SH-SY5Y (cell line): ENCODE data around the gene TSKS.

Experiments used
- GATA2 ChIP-seq: IDR thresholded peaks from 2 replicates; pipeline ENCODE4 v1.6.1; 2011; ENCODE audit warnings: mild to moderate bottlenecking, low read depth, low read length
- GATA3 ChIP-seq: IDR thresholded peaks from 2 replicates; pipeline ENCODE4 v1.6.1; 2011; ENCODE audit warnings: low read depth, mild to moderate bottlenecking, low read length, moderate library complexity

The TSKS gene

DNA sequence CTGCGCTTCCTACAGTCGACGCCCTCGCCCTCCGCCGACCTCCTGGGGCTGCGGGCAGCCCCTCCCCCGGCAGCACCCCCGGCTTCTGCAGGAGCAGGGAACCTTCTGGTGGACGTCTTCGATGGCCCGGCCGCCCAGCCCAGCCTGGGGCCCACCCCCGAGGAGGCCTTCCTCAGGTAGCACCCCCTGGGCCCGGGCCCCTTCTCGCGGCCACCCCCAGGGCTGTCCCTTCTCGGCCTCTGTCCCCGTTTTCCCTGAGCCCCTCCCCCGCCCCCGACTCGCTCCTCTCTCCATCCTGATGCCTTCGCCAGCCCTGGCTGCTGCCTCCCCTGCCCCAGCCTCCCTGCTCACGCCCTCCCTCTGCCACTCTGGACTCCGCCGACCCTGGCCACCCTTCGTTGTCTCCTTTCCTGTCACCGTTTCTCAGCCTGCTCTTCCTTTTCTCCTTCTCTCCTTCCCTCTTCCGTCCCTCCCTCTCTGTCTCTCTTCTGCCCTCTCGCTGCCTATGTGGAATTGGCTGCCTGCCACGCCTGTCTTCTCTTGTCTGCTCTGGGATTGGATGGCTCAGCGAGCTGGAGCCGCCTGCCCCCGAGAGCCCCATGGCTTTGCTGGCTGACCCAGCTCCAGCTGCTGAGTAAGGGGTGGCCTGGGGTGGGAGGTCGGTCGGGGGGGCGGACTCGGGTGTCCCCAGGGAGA is 39.0 kb upstream of the TSKS start:
- no peak for TF ChIP-seq GATA2
- TF ChIP-seq GATA3, result no peak

DNA sequence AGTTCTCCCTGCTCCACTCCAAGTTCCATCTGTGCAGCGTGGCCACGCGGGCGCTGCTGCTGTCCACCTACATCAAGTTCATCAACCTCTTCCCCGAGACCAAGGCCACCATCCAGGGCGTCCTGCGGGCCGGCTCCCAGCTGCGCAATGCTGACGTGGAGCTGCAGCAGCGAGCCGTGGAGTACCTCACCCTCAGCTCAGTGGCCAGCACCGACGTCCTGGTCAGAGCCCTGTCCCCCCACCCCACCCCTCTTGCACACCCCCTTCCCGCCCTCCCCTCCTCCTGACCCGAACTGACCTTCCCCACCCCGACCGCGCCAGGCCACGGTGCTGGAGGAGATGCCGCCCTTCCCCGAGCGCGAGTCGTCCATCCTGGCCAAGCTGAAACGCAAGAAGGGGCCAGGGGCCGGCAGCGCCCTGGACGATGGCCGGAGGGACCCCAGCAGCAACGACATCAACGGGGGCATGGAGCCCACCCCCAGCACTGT is 38.3 kb upstream of the TSKS start:
- TF ChIP-seq GATA2, result no peak
- TF ChIP-seq GATA3, result no peak

DNA sequence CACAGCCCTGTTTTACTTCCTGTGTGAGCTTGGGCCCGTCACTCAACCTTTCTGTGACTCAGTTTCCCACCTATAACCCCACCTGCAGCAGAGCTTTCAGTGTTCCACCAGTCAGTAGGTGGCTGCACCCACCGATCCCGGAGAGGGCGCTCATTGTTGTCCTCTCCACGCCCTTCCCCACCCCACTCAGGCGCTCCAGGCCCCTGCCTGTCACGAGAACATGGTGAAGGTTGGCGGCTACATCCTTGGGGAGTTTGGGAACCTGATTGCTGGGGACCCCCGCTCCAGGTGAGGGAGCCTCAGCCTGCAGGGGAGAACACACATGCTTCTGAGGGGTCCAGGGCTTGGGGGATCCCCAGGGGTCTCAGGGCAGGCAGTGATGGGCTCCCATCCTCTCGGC is 37.7 kb upstream of the TSKS start:
- TF ChIP-seq GATA3 (no peak), GATA2 (no peak)

DNA sequence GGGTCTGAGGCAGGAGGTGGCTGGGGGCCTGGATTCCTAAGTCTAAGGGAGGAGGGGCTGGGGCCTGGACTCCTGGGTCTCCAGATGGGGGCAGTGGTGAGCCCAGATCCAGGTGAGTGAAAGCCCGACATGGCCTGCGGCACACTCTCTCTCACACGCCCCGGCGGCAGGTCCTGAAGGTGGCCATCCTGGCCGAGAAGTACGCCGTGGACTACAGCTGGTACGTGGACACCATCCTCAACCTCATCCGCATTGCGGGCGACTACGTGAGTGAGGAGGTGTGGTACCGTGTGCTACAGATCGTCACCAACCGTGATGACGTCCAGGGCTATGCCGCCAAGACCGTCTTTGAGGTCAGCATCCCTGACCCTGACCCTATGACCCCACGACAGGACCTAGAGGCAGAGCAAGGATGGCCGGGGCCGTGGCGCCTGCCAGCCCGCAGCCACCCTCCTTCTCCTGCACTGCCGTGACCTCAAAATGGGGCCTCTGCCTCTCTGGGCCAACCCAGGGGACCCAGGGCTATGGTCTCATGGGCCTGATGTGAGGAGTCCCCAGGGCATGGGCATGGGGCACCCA is 36.8 kb upstream of the TSKS start:
- TF ChIP-seq GATA3 (no peak), GATA2 (no peak)

DNA sequence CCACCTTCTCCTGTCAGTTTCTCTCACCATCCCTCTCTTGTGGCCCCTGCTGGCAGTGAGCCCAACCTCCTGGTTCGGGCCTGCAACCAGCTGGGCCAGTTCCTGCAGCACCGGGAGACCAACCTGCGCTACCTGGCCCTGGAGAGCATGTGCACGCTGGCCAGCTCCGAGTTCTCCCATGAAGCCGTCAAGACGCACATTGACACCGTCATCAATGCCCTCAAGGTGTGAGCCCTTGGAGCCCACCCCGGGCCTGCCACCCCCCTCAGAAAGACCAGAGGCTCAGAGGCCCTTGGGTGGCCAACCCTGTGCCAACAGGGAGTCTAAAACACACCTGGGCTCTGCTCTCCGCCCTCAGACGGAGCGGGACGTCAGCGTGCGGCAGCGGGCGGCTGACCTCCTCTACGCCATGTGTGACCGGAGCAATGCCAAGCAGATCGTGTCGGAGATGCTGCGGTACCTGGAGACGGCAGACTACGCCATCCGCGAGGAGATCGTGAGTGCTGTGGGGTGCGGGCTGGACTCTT is 36.2 kb upstream of the TSKS start:
- no peak for TF ChIP-seq GATA3
- TF ChIP-seq GATA2, result no peak

DNA sequence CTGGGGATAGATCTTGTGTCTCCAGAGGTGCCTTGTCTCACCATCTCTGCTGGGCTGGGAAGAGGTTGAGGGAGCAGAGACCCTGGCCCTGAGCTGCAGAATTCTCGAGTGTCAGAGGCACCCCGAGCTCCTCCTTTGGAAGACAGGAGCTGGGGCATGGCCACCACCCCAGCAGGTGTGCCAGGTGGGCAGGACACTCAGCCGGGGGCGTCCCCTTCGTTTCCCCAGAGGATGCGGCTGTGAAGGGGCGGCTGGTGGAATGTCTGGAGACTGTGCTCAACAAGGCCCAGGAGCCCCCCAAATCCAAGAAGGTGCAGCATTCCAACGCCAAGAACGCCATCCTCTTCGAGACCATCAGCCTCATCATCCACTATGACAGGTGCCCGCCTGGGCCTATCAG is 35.5 kb upstream of the TSKS start:
- TF ChIP-seq GATA3 (no peak), GATA2 (no peak)

DNA sequence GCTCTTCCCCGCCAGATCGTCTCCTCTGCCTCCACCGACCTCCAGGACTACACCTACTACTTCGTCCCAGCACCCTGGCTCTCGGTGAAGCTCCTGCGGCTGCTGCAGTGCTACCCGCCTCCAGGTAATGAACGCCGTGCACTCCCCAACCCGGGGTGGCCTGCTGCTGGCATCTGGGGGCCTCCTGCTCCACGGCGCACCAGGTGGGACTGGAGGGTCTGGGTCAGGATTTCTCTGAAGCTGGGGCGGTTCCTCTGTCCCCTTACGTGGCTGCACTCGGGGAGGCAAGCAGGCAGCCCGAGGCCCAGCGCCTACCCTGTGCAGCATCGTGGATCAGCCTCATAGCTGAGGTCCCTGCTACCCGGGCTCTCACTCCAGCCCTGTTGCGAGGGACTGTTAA is 32.5 kb upstream of the TSKS start:
- TF ChIP-seq GATA3 (no peak), GATA2 (no peak)

DNA sequence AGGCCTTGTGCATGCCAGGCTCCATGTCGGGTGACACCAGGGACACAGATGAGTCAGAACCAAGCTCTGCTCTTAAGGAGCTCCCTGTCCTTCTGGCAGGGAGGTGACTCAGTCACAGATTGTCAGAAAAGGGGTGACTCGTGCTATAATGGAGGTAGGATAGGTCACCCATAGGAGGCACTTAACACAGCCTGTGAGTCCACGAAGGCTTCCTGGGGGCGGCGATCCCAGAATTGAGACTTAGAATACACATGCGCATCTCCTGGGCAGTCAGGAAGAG is 30.4 kb upstream of the TSKS start:
- no peak for TF ChIP-seq GATA3
- no peak for TF ChIP-seq GATA2

DNA sequence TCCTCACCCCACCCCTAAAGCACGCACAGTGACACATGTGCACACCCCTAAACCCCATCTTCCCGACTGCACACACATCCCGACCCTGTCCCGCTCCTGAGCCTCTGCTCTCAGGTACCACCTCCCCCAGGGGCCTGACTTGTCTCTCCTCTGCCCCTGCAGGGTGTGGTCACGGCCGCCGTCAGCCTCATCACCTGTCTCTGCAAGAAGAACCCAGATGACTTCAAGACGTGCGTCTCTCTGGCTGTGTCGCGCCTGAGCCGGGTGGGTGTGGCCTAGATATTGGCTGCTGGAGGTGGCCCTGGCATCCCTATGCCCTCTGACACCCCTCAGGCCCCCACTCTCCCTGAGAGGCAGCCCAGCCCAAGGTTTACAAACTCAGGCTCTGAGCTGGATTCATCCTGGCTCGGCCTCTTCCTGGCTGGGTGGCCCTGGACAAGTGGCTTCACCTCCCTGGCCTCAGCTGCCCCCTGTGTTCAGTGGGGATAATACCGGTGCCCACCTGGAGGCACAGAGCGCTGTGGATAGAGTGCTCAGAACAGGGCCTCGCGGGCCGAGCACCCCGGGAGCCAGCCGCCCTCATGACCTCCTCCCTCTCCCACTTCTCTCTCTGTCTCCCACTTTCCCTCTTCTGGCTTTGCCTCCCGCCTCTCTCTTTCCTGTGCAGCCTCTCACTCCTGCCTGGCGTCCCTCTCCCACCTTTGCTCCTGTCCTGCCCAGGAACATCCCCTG is 29.9 kb upstream of the TSKS start:
- TF ChIP-seq GATA3, result no peak
- TF ChIP-seq GATA2, result no peak

DNA sequence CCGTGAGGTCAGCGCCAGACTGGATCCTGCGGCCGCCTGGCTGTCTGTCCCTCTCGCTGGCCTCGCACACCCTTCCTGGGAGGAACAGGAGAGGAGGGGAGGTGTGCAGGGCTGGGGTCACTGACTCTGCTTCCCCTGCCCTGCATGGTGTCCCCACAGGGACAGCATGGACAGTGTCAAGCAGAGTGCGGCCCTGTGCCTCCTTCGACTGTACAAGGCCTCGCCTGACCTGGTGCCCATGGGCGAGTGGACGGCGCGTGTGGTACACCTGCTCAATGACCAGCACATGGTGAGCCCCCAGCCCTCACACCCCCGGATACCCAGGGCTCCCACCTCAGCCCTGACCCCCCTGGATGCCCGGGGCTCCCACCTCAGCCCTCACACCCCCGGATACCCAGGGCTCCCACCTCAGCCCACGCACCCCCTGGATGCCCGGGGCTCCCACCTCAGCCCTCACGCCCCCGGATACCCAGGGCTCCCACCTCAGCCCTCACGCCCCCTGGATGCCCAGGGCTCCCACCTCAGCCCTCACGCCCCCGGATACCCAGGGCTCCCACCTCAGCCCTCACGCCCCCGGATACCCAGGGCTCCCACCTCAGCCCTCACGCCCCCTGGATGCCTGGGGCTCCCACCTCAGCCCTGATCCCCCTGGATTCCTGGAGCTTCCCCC is 28.8 kb upstream of the TSKS start:
- TF ChIP-seq GATA2, result no peak
- no peak for TF ChIP-seq GATA3

DNA sequence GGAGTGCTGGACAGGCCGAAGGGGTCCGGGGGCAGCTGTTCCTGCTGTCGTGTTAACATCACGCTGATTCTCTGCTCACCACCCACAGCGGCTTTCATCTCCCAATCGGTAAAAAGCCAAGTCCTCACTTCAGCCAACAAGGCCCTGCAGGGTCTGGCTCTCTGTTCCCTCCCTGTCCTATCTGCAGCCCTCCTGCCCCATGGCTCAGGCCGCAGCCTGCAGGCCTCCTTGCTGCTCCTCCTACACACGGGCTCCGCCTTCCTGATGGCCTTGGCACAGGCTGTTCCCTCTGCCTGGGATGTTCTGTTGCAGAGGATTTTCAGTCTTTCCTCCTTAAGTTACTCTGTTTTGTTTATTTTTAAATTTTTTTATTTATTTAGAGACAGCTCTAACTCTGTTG is 27.8 kb upstream of the TSKS start:
- no peak for TF ChIP-seq GATA2

DNA sequence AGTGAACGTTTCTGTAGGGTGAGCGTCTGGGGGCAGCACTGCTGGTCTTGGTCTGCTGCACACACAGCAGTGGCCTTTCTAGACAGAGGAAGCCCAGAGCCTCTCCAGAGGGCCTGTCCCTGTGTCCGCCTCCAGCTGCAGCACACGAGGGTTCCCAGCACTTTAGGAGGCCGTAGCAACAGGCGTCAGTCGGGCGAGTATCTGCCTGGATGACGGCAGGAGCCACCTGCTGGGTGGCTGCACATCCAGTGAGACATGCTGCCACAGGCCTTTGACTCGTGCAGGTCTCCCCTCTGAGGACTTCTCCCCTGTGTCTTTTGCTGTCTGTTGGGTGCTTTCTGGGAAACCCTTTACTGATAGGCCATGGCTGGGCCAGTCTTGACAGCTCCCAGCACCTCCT is 25.8 kb upstream of the TSKS start:
- TF ChIP-seq GATA2 (no peak), GATA3 (no peak)

DNA sequence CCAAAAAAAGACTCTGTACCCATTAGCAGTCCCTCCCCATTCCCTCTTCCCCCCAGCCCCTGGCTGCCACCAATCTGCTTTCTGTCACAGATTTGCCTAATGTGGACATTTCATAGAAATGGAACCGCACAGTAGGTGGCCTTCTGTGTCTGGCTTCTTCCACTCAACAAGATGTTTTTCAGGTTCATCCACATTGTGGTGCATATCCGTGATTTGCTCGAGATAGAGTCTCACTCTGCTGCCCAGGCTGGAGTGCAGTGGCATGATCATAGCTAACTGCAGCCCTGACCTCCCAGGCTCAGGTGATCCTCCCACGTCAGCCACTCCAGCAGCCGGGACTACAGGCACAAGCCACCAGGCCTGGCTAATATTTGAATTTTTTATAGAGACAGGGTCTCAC is 24.6 kb upstream of the TSKS start:
- no peak for TF ChIP-seq GATA2
- no peak for TF ChIP-seq GATA3

DNA sequence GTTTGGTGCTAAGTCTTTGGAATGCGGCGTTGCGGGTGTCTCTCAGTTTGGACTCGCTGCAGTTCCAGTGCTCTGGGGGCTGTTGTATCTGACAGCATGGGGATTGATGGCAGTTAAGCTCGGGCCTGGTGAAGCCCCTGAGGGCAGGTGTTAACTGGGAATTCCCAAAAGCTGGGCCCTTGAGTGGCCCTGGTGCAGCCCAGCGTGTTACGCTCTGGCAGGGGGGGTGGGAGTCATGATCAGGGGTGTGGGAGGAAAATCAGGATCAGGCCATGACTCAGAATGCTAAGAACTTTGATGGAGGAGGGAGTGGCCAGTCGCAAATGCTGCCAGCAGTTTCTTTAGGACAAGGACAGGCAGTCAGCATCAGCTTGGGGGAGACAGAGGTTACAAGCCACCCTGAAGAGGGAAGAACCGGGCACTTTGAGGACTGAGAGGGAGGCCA is 23.3 kb upstream of the TSKS start:
- TF ChIP-seq GATA2 (no peak), GATA3 (no peak)
